Esophagus squamous epithelium (tissue), 4 donors: ENCODE results near the gene WWOX.

ENCODE experiments used
- CTCF ChIP-seq, 6 experiments: fragments of 450-650 bp in 4 of 6; fragments of 200-600 bp in 2 of 6; sonication (generic) in 2 of 6; IDR thresholded peaks; one replicate each; pipeline ENCODE4 v1.5.1; 2016 to 2019; ENCODE audit warnings: antibody characterized with exemption in 6 of 6, mild to moderate bottlenecking in 4 of 6, moderate library complexity in 4 of 6
- POLR2A ChIP-seq, 4 donors: fragments of 450-650 bp; IDR thresholded peaks; one replicate each; pipeline ENCODE4 v1.6.1; 2017; ENCODE audit warnings: antibody characterized with exemption in 4 of 4, mild to moderate bottlenecking in 4 of 4, moderate library complexity in 3 of 4

- TF ChIP-seq CTCF (IDR thresholded peaks at IDR 0.05) (no peak), POLR2A (IDR thresholded peaks at IDR 0.05) (no peak)
Observed at GRCh38 chr16:79124016-79124756, 1024.7 kb downstream of the WWOX start.
